Trophoblast cell (in vitro differentiated cells and primary cell): ENCODE results near the gene BDKRB2.
A peak's percentile ranks its signal among the peaks of the same experiment; 100 is the strongest.

Experiments used
- DNase-seq, 2 donors: peaks; one replicate each; pipeline ENCODE4 v3.0.0-alpha.2; 2016
- H2AFZ ChIP-seq: 2 replicates; pipeline ENCODE4 v1.6.1; 2013; ENCODE audit warnings: low read length, moderate library complexity, mild to moderate bottlenecking; ENCODE audit not compliant: insufficient read depth, poor library complexity
- H2AK5ac ChIP-seq: 2 replicates; pipeline ENCODE4 v1.6.1; 2013; ENCODE audit warnings: mild to moderate bottlenecking, low read length
- H2BK120ac ChIP-seq: 2 replicates; pipeline ENCODE4 v1.6.1; 2013; ENCODE audit warnings: low read length, mild to moderate bottlenecking, moderate library complexity; ENCODE audit not compliant: insufficient read depth, poor library complexity
- H2BK12ac ChIP-seq: 2 replicates; pipeline ENCODE4 v1.6.1; 2013; ENCODE audit warnings: mild to moderate bottlenecking, low read length, moderate library complexity
- H2BK5ac ChIP-seq: 2 replicates; pipeline ENCODE4 v1.6.1; 2013; ENCODE audit warnings: low read length, low read depth, moderate library complexity, mild to moderate bottlenecking; ENCODE audit not compliant: poor library complexity
- H3K14ac ChIP-seq: 2 replicates; pipeline ENCODE4 v1.6.1; 2013; ENCODE audit warnings: mild to moderate bottlenecking, low read length
- H3K18ac ChIP-seq: 2 replicates; pipeline ENCODE4 v1.6.1; 2013; ENCODE audit warnings: mild to moderate bottlenecking, low read length
- H3K23ac ChIP-seq: 2 replicates; pipeline ENCODE4 v1.6.1; 2013; ENCODE audit warnings: low read length
- H3K27ac ChIP-seq: 2 replicates; pipeline ENCODE4 v1.5.1; 2013; ENCODE audit warnings: low read depth, mild to moderate bottlenecking, inconsistent platforms, low read length, moderate library complexity
- H3K27me3 ChIP-seq: 2 replicates; pipeline ENCODE4 v1.6.1; 2013; ENCODE audit warnings: inconsistent platforms, mild to moderate bottlenecking, low read length, moderate library complexity; ENCODE audit not compliant: insufficient read depth
- H3K36me3 ChIP-seq, 2 experiments: 1 replicate in 1 of 2; 2 replicates in 1 of 2; pipeline ENCODE4 v1.6.1; 2013; ENCODE audit warnings: low read length in 2 of 2, mild to moderate bottlenecking in 2 of 2, moderate library complexity in 1 of 2; ENCODE audit not compliant: insufficient read depth in 2 of 2, control insufficient read depth in 1 of 2
- H3K4ac ChIP-seq: 2 replicates; pipeline ENCODE4 v1.6.1; 2013; ENCODE audit warnings: low read depth, mild to moderate bottlenecking, low read length, moderate library complexity
- H3K4me1 ChIP-seq, 2 experiments: 1 replicate in 1 of 2; 2 replicates in 1 of 2; pipeline ENCODE4 v1.6.1; 2013; ENCODE audit warnings: low read length in 2 of 2, mild to moderate bottlenecking in 2 of 2, moderate library complexity in 1 of 2; ENCODE audit not compliant: insufficient read depth in 2 of 2, control insufficient read depth in 1 of 2
- H3K4me2 ChIP-seq: 2 replicates; pipeline ENCODE4 v1.6.1; 2013; ENCODE audit warnings: inconsistent platforms, mild to moderate bottlenecking, low read length, moderate library complexity
- H3K4me3 ChIP-seq: 2 replicates; pipeline ENCODE4 v1.5.1; 2013; ENCODE audit warnings: mild to moderate bottlenecking, low read depth, low read length, inconsistent platforms
- H3K79me1 ChIP-seq: one replicate; pipeline ENCODE4 v1.6.1; 2013; ENCODE audit warnings: low read length
- H3K79me2 ChIP-seq: 2 replicates; pipeline ENCODE4 v1.6.1; 2013; ENCODE audit warnings: low read length, mild to moderate bottlenecking; ENCODE audit not compliant: control insufficient read depth, insufficient read depth, poor library complexity
- H3K9ac ChIP-seq: 2 replicates; pipeline ENCODE4 v1.6.1; 2013; ENCODE audit warnings: mild to moderate bottlenecking, low read length
- H3K9me3 ChIP-seq: 2 replicates; pipeline ENCODE4 v1.6.1; 2013; ENCODE audit warnings: low read depth, mild to moderate bottlenecking, control low read depth, inconsistent platforms, low read length; ENCODE audit not compliant: insufficient read depth
- H4K12ac ChIP-seq: 2 replicates; pipeline ENCODE4 v1.6.1; 2013; ENCODE audit warnings: low read depth, mild to moderate bottlenecking, low read length, moderate library complexity
- H4K8ac ChIP-seq: 2 replicates; pipeline ENCODE4 v1.6.1; 2013; ENCODE audit warnings: low read depth, mild to moderate bottlenecking, low read length, moderate library complexity
- H4K91ac ChIP-seq: one replicate; pipeline ENCODE4 v1.6.1; 2013; ENCODE audit warnings: low read depth, mild to moderate bottlenecking, low read length, moderate library complexity
- WGBS: extraction: QIAGEN DNeasy Blood & Tissue Kit; methylation state at CpG from one replicate; pipeline ENCODE4 v1.1.7; 2013; ENCODE audit warnings: missing lambda C conversion rate; ENCODE audit not compliant: insufficient read length, insufficient coverage; ENCODE audit errors: extremely low coverage; 5-methylcytosine and 5-hydroxymethylcytosine counted together

BDKRB2 gene

GRCh38 chr14:96237641-96238040 is 33.0 kb downstream of the BDKRB2 start:
- peaks cover 13% of the 10 kb centered on the region for H3K9me3 ChIP-seq
- no peaks in the 10 kb centered on the region for H3K79me1 ChIP-seq
- H3K18ac ChIP-seq, result no peak overlapping the region
- WGBS, result no CpG with 5 or more reads among the region's 2 CpGs
- H3K36me3 ChIP-seq, result peaks cover 47 to 64% of the 10 kb centered on the region in 2 experiments
- H3K4me1 ChIP-seq, result peaks cover 4 to 11% of the 10 kb centered on the region in 2 experiments
- H2AFZ ChIP-seq, result no peak overlapping the region
- no peak overlapping the region for H3K4ac ChIP-seq
- H3K9ac ChIP-seq, result no peak overlapping the region
- no peak overlapping the region for H3K14ac ChIP-seq
- no peak overlapping the region for H2BK12ac ChIP-seq
- no peaks in the 10 kb centered on the region for H3K27me3 ChIP-seq
- H3K79me2 ChIP-seq, result no peaks in the 10 kb centered on the region
- no peak overlapping the region for H2BK120ac ChIP-seq
- H3K27ac ChIP-seq, result no peak overlapping the region
- no peak overlapping the region for H3K23ac ChIP-seq
- no peak for DNase-seq
- no peak overlapping the region for H2AK5ac ChIP-seq
- H4K12ac ChIP-seq, result no peak overlapping the region
- no peak overlapping the region for H2BK5ac ChIP-seq
- H4K8ac ChIP-seq, result no peak overlapping the region
- H4K91ac ChIP-seq, result no peak overlapping the region
- H3K4me2 ChIP-seq, result no peak overlapping the region
- no peak overlapping the region for H3K4me3 ChIP-seq

GRCh38 chr14:96238676-96239265 is 34.1 kb downstream of the BDKRB2 start:
- Histone ChIP-seq H2BK12ac (no peak overlapping the region), H3K23ac (no peak overlapping the region), H4K91ac (no peak overlapping the region), H4K12ac (no peak overlapping the region), H3K4me2 (no peak overlapping the region), H3K14ac (no peak overlapping the region), H3K4ac (no peak overlapping the region), H4K8ac (no peak overlapping the region), H2BK120ac (no peak overlapping the region), H3K79me2 (no peaks in the 10 kb centered on the region), H3K18ac (no peak overlapping the region), H3K79me1 (no peaks in the 10 kb centered on the region), H3K27ac (no peak overlapping the region), H3K36me3 (peaks cover 48 to 66% of the 10 kb centered on the region in 2 experiments), H2AK5ac (no peak overlapping the region), H3K9me3 (peaks cover 13% of the 10 kb centered on the region), H3K4me3 (no peak overlapping the region), H2BK5ac (no peak overlapping the region), H2AFZ (no peak overlapping the region), H3K4me1 (peaks cover 4 to 11% of the 10 kb centered on the region in 2 experiments), H3K9ac (no peak overlapping the region), H3K27me3 (no peaks in the 10 kb centered on the region)
- no CpG with 5 or more reads among the region's 7 CpGs for WGBS
- DNase-seq, result no peak

- Histone ChIP-seq H3K4me3 (no peak overlapping the region), H3K36me3 (peaks cover 49 to 68% of the 10 kb centered on the region in 2 experiments), H3K18ac (no peak overlapping the region), H3K9me3 (peaks cover 13% of the 10 kb centered on the region), H2BK12ac (no peak overlapping the region), H3K23ac (no peak overlapping the region), H4K12ac (no peak overlapping the region), H2AFZ (no peak overlapping the region), H3K79me2 (no peaks in the 10 kb centered on the region), H3K4me1 (peaks cover 4 to 8% of the 10 kb centered on the region in 2 experiments), H3K9ac (no peak overlapping the region), H3K27me3 (no peaks in the 10 kb centered on the region), H2AK5ac (no peak overlapping the region), H3K4me2 (no peak overlapping the region), H4K8ac (no peak overlapping the region), H2BK5ac (no peak overlapping the region), H2BK120ac (no peak overlapping the region), H3K4ac (no peak overlapping the region), H3K14ac (no peak overlapping the region), H3K27ac (no peak overlapping the region), H3K79me1 (no peaks in the 10 kb centered on the region), H4K91ac (no peak overlapping the region)
- WGBS, result no CpG with 5 or more reads among the region's 9 CpGs
- DNase-seq, result no peak
Observed at GRCh38 chr14:96239711-96240141, 35.1 kb downstream of the BDKRB2 start.

GRCh38 chr14:96240641-96241040 is 36.0 kb downstream of the BDKRB2 start:
- H3K27me3 ChIP-seq, result no peaks in the 10 kb centered on the region
- no peak overlapping the region for H2AK5ac ChIP-seq
- H2BK120ac ChIP-seq, result no peak overlapping the region
- no peak overlapping the region for H4K91ac ChIP-seq
- no peak overlapping the region for H2BK5ac ChIP-seq
- H4K8ac ChIP-seq, result no peak overlapping the region
- H2BK12ac ChIP-seq, result no peak overlapping the region
- no peak overlapping the region for H3K4me2 ChIP-seq
- peak overlapping the region; percentile 14 for H3K4me3 ChIP-seq
- no peak overlapping the region for H3K14ac ChIP-seq
- H3K23ac ChIP-seq, result no peak overlapping the region
- H3K4me1 ChIP-seq, result peaks cover 5 to 8% of the 10 kb centered on the region in 2 experiments
- no peak overlapping the region for H4K12ac ChIP-seq
- H2AFZ ChIP-seq, result no peak overlapping the region
- no peak overlapping the region for H3K18ac ChIP-seq
- no peaks in the 10 kb centered on the region for H3K79me1 ChIP-seq
- no peak overlapping the region for H3K27ac ChIP-seq
- no CpG with 5 or more reads among the region's 18 CpGs for WGBS
- no peak overlapping the region for H3K9ac ChIP-seq
- no peaks in the 10 kb centered on the region for H3K79me2 ChIP-seq
- DNase-seq, result no peak
- peaks cover 49 to 67% of the 10 kb centered on the region in 2 experiments for H3K36me3 ChIP-seq
- no peak overlapping the region for H3K4ac ChIP-seq
- peaks cover 13% of the 10 kb centered on the region for H3K9me3 ChIP-seq
